NB4 (cell line): ENCODE results near the gene SAP30L.

ENCODE experiments used
- CTCF ChIP-seq: IDR thresholded peaks from one replicate; pipeline ENCODE4 v1.5.1; 2012; ENCODE audit warnings: low read depth, low read length
- POLR2A ChIP-seq: IDR thresholded peaks from 2 replicates; pipeline ENCODE4 v1.6.1; 2011; ENCODE audit warnings: mild to moderate bottlenecking; ENCODE audit not compliant: insufficient read length; ENCODE audit errors: extremely low read depth
- TF ChIP-seq, protein P1 (sequence below): IDR thresholded peaks from 2 replicates; pipeline ENCODE4 v1.6.1; 2011; ENCODE audit warnings: low read depth, low read length

GRCh38 chr5:154429341-154429740 lies 16.5 kb upstream of the SAP30L start:
- TF ChIP-seq, protein P1, sequence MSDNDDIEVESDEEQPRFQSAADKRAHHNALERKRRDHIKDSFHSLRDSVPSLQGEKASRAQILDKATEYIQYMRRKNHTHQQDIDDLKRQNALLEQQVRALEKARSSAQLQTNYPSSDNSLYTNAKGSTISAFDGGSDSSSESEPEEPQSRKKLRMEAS, result no peak
- TF ChIP-seq CTCF, result no peak
- no peak for TF ChIP-seq POLR2A
